ENCODE results near the gene TAS2R7.

DNA sequence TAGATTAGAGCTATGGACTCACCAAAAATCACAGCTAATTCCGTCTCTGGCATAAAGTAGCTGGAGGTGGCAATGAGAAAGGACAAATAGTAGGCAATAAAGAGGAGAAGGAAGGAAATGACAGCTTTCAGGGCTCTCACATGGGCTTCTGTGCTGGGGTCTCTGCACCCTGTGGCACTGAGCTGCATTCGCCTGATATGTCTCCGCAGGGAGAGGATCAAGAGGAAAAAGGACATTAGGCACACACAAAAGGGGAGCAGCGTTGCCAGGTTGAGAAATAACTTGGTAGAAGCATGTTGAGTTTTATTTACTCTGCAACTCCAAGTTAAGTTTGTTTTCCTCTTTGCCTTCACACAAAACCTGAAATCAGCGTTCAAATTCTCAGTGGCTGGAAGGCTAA is 686 bp downstream of the TAS2R7 start:
- TF ChIP-seq, protein P1, sequence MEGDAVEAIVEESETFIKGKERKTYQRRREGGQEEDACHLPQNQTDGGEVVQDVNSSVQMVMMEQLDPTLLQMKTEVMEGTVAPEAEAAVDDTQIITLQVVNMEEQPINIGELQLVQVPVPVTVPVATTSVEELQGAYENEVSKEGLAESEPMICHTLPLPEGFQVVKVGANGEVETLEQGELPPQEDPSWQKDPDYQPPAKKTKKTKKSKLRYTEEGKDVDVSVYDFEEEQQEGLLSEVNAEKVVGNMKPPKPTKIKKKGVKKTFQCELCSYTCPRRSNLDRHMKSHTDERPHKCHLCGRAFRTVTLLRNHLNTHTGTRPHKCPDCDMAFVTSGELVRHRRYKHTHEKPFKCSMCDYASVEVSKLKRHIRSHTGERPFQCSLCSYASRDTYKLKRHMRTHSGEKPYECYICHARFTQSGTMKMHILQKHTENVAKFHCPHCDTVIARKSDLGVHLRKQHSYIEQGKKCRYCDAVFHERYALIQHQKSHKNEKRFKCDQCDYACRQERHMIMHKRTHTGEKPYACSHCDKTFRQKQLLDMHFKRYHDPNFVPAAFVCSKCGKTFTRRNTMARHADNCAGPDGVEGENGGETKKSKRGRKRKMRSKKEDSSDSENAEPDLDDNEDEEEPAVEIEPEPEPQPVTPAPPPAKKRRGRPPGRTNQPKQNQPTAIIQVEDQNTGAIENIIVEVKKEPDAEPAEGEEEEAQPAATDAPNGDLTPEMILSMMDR (IDR thresholded peaks at IDR 0.05), result no peak
- TF ChIP-seq ZFX (IDR thresholded peaks at IDR 0.05; ENCODE audit: borderline replicate concordance), result no peak

Data from 22Rv1 (cell line).